HepG2 (cell line): ENCODE measurements around the gene ST7L. TPM values are rescaled to one million over a fixed set of nuclear protein-coding genes. Genes with fewer than 3 reads are reported as not detected.
A peak's percentile ranks its signal among the peaks of the same experiment; 100 is the strongest.

ENCODE experiments used
- ATAC-seq: fragments of 200-7000 bp; cut with Tn5 transposase; 3 replicates; pipeline ENCODE4 v1.9.1; 2020; ENCODE audit warnings: mild to moderate bottlenecking, moderate library complexity
- BruUV-seq: library from RNA; stranded (reverse); fragments of 400-500 nt; replicated peaks from 2 replicates; lab custom pipeline; 2021; lab: Mats Ljungman, UMichigan
- CTCF ChIA-PET: fragments of 300-600 bp; formaldehyde crosslinking; extraction: SDS; loops from one replicate; lab custom pipeline; 2021; ENCODE audit warnings: low total read pairs, inconsistent platforms, low intra/inter-chr PET ratio; lab: Yijun Ruan, JAX
- POLR2A ChIA-PET: fragments of 350-600 bp; sonication (Branson Sonifier 250); formaldehyde crosslinking; loops from one replicate; lab custom pipeline; 2020; ENCODE audit warnings: antibody characterized with exemption, inconsistent platforms; lab: Yijun Ruan, JAX
- DNase-seq: peaks from one replicate; pipeline ENCODE4 v3.0.0-alpha.2; 2015; ENCODE audit warnings: low spot score
- FAIRE-seq: peaks from 3 replicates; lab custom pipeline; 2011; peaks lifted over from hg19 to GRCh38; lab: Jason Lieb, UNC
- H2AFZ ChIP-seq: one replicate; pipeline ENCODE4 v1.6.1; 2011; ENCODE audit warnings: low read length, inconsistent platforms
- H3K27ac ChIP-seq: fragments of 300-600 bp; 3 replicates; pipeline ENCODE4 v1.8.0; 2011; ENCODE audit warnings: mixed run types, mild to moderate bottlenecking, mixed read lengths, low read length, inconsistent platforms; ENCODE audit not compliant: insufficient read depth; ENCODE audit errors: extremely low read length
- H3K27me3 ChIP-seq, 2 experiments: fragments of 200-600 bp in 1 of 2; 2 replicates in 1 of 2; 3 replicates in 1 of 2; pipeline versions ENCODE4 v1.6.0 to v1.8.0; 2011; ENCODE audit warnings: low read length in 2 of 2, mild to moderate bottlenecking in 2 of 2, moderate library complexity in 2 of 2, inconsistent platforms in 1 of 2; ENCODE audit not compliant: insufficient read depth in 2 of 2, control insufficient read depth in 1 of 2
- H3K36me3 ChIP-seq, 2 experiments: fragments of 200-600 bp in 1 of 2; replicated peaks in 1 of 2; 2 replicates in 1 of 2; 3 replicates in 1 of 2; pipeline versions ENCODE4 v1.5.1 to v1.8.0; 2011; ENCODE audit warnings: low read length in 2 of 2, inconsistent platforms in 1 of 2; ENCODE audit not compliant: insufficient read depth in 2 of 2, control insufficient read depth in 1 of 2
- H3K4me1 ChIP-seq: 2 replicates; pipeline ENCODE4 v1.5.1; 2012; ENCODE audit warnings: low read length, inconsistent platforms; ENCODE audit not compliant: insufficient read depth
- H3K4me2 ChIP-seq: 2 replicates; pipeline ENCODE4 v1.6.0; 2011; ENCODE audit warnings: low read depth, low read length, inconsistent platforms
- H3K4me3 ChIP-seq, 3 experiments: fragments of 200-600 bp in 1 of 3; sonication (generic), shearing (Covaris generic) in 1 of 3; replicated peaks in 1 of 3; 2 replicates each; pipeline ENCODE4 v1.5.1; 2011 to 2016; ENCODE audit warnings: low read length in 3 of 3, inconsistent platforms in 2 of 3, low read depth in 2 of 3, mild to moderate bottlenecking in 2 of 3, control low read depth in 1 of 3, mixed read lengths in 1 of 3; ENCODE audit not compliant: insufficient read depth in 1 of 3
- H3K79me2 ChIP-seq: one replicate; pipeline ENCODE4 v1.6.1; 2011; ENCODE audit warnings: low read length, inconsistent platforms; ENCODE audit not compliant: insufficient read depth
- H3K9ac ChIP-seq: 2 replicates; pipeline ENCODE4 v1.6.0; 2011; ENCODE audit warnings: mild to moderate bottlenecking, low read depth, low read length, inconsistent platforms; ENCODE audit not compliant: insufficient read depth
- H3K9me3 ChIP-seq: 2 replicates; pipeline ENCODE4 v1.5.1; 2012; ENCODE audit warnings: mild to moderate bottlenecking, low read length
- H4K20me1 ChIP-seq: 2 replicates; pipeline ENCODE4 v1.6.0; 2011; ENCODE audit warnings: inconsistent platforms, mild to moderate bottlenecking, low read length, moderate library complexity; ENCODE audit not compliant: insufficient read depth
- KAT7 ChIP-seq: IDR thresholded peaks from 2 replicates; pipeline ENCODE4 v1.6.1; 2018; ENCODE audit warnings: borderline replicate concordance, missing compliant biosample characterization
- MAFF ChIP-seq: IDR thresholded peaks from 2 replicates; pipeline ENCODE4 v1.6.1; 2011; ENCODE audit warnings: low read depth, low read length, improper control_type of control experiment
- MAFK ChIP-seq, 2 experiments: IDR thresholded peaks in 1 of 2; conservative IDR thresholded peaks in 1 of 2; 2 replicates each; pipeline ENCODE4 v1.6.1; 2011; ENCODE audit warnings: improper control_type of control experiment in 2 of 2, low read length in 2 of 2
- MED8 ChIP-seq: sonication (generic); formaldehyde crosslinking; IDR thresholded peaks from 2 replicates; pipeline ENCODE4 v1.8.1; 2023; ENCODE audit warnings: mild to moderate bottlenecking, missing genetic modification reagents; ENCODE audit not compliant: insufficient replicate concordance
- NFE2L2 ChIP-seq: fragments of 150-350 bp; IDR thresholded peaks from 2 replicates; pipeline ENCODE4 v1.6.1; 2014; ENCODE audit warnings: low read length
- POLR2A ChIP-seq, 2 experiments: IDR thresholded peaks; 2 replicates each; pipeline ENCODE4 v1.6.1; 2011; ENCODE audit warnings: low read depth in 2 of 2, low read length in 2 of 2, mild to moderate bottlenecking in 1 of 2, moderate library complexity in 1 of 2; ENCODE audit not compliant: insufficient read depth in 1 of 2
- SP1 ChIP-seq, 2 experiments: fragments of 450-650 bp in 1 of 2; sonication (generic) in 1 of 2; formaldehyde crosslinking in 1 of 2; IDR thresholded peaks; 2 replicates each; pipeline versions ENCODE4 v1.4.0 to v1.6.1; 2016 to 2020; ENCODE audit warnings: missing genetic modification reagents in 1 of 2
- ZNF256 ChIP-seq: sonication (generic); formaldehyde crosslinking; conservative IDR thresholded peaks from 2 replicates; pipeline ENCODE4 v1.4.0; 2020; ENCODE audit warnings: missing genetic modification reagents
- WGBS: methylation state at CpG from one replicate; pipeline ENCODE4 v1.1.6; 2017; ENCODE audit warnings: low lambda C conversion rate; 5-methylcytosine and 5-hydroxymethylcytosine counted together
- in situ Hi-C: cut with HindIII; loops from 2 replicates; pipeline ENCODE4 v1.10.0; 2017; ENCODE audit warnings: low pct_unique_long_range_greater_than_20kb; ENCODE audit not compliant: extremely low pct_ligation_motif_present
- intact Hi-C: fragments of 100-400 bp; cut with micrococcal nuclease; formaldehyde crosslinking; loops from one replicate; pipeline ENCODE4 v1.10.0; 2022; ENCODE audit not compliant: unreplicated experiment
- polyA plus RNA-seq, 8 experiments: library from polyadenylated mRNA; depleted of rRNA in 3 of 8; stranded (reverse) in 7 of 8; unstranded in 1 of 8; fragments of >200 nt; fragmentation: Illumina TruSeq in 4 of 8; extraction: Trizol in 4 of 8; gene quantifications; 2 replicates each; pipeline versions ENCODE4 v1.2.1 to v1.2.3, GENCODE V29; 2011 to 2016; ENCODE audit warnings: low read depth in 4 of 8, missing spikeins in 1 of 8, mixed read lengths in 1 of 8; ENCODE audit not compliant: insufficient read depth in 1 of 8
- total RNA-seq, 5 experiments: library from RNA; depleted of rRNA; stranded (reverse); fragments of >200 nt; fragmentation: Illumina TruSeq; extraction: Trizol; gene quantifications; 2 replicates each; pipeline ENCODE4 v1.2.3, GENCODE V29; 2016; ENCODE audit warnings: low read depth in 1 of 5
- TF ChIP-seq, protein P1 (sequence below): sonication (generic); formaldehyde crosslinking; conservative IDR thresholded peaks from 2 replicates; pipeline ENCODE4 v1.8.1; 2023; ENCODE audit warnings: missing genetic modification reagents

The ST7L gene
- total and polyA plus RNA-seq, 2 of the 13 experiments (the other 11 are each of a cell fraction or from before 2014, with no cell fraction given): 8.6 to 19.9 TPM

GRCh38 chr1:112558634-112559033 is 60.3 kb downstream of the ST7L start (continued):
- TF ChIP-seq, protein P1, sequence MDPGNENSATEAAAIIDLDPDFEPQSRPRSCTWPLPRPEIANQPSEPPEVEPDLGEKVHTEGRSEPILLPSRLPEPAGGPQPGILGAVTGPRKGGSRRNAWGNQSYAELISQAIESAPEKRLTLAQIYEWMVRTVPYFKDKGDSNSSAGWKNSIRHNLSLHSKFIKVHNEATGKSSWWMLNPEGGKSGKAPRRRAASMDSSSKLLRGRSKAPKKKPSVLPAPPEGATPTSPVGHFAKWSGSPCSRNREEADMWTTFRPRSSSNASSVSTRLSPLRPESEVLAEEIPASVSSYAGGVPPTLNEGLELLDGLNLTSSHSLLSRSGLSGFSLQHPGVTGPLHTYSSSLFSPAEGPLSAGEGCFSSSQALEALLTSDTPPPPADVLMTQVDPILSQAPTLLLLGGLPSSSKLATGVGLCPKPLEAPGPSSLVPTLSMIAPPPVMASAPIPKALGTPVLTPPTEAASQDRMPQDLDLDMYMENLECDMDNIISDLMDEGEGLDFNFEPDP (CRISPR knock-in tag): no peak
- TF ChIP-seq KAT7 (CRISPR knock-in tag) (no peak), MED8 (no peak), POLR2A (IDR thresholded peaks at IDR 0.05; ENCODE audit: insufficient read depth in 1 of 2, low read depth in 2 of 2, low read length in 2 of 2) (no peak)
- TF ChIP-seq, all 625 proteins: peak for 0

GRCh38 chr1:112557385-112557784 is 61.6 kb downstream of the ST7L start:
- DNase-seq (no peak), ATAC-seq (no peak), FAIRE-seq (no peak)
- Histone ChIP-seq H3K9me3 (no peaks in the 10 kb centered on the region), H2AFZ (no peak overlapping the region), H3K79me2 (no peaks in the 10 kb centered on the region), H4K20me1 (no peaks in the 10 kb centered on the region), H3K4me2 (no peak overlapping the region), H3K4me1 (no peaks in the 10 kb centered on the region), H3K36me3 (no peaks in the 10 kb centered on the region), H3K27ac (no peak overlapping the region), H3K27me3 (no peaks in the 10 kb centered on the region), H3K9ac (no peak overlapping the region)
- CTCF ChIA-PET: no interaction called here
- no TSS peak for BruUV-seq
- POLR2A ChIA-PET: no interaction called here
- WGBS: 95% methylated on average over 1 of the region's 1 CpG
- in situ Hi-C loops (no loop called here), intact Hi-C loops (no loop called here)
- TF ChIP-seq MAFK (conservative IDR thresholded peaks at IDR 0.05 in 1 of 2, IDR thresholded peaks at IDR 0.05 in 1 of 2; ENCODE audit: low read length in 2 of 2) (peak; percentile 68 to 72), NFE2L2 (peak; percentile 61; the same call in 1 of the 2 replicates), MAFF (0 out of 2 replicates have a peak, but pooled peaks have one; percentile 41), SP1 (IDR thresholded peaks at IDR 0.05) (no peak), SP1 (CRISPR knock-in tag; IDR thresholded peaks at IDR 0.05) (no peak), ZNF256 (no peak)
- TF ChIP-seq, all 625 proteins: peak for 3
- H3K4me3 ChIP-seq: no peak overlapping the region
